Ovary (tissue), 9 donors: ENCODE measurements around the gene SHANK2. TPM values are rescaled to one million over a fixed set of nuclear protein-coding genes. Genes with fewer than 3 reads are reported as not detected.

Source experiments
- DNase-seq, 5 donors: peaks; one replicate each; pipeline ENCODE4 v3.0.0-alpha.2; 2019 to 2020
- H3K27ac ChIP-seq, 2 donors: fragments of 200-600 bp; one replicate each; pipeline versions ENCODE4 v1.5.1 to v1.8.0; 2019 to 2022
- H3K27me3 ChIP-seq: fragments of 200-600 bp; one replicate; pipeline ENCODE4 v1.8.0; 2022
- H3K36me3 ChIP-seq: fragments of 200-600 bp; sonication (generic); one replicate; pipeline ENCODE4 v1.5.1; 2019
- H3K4me1 ChIP-seq: one replicate; pipeline ENCODE4 v1.8.1; 2013; ENCODE audit warnings: mild to moderate bottlenecking, moderate library complexity; ENCODE audit not compliant: insufficient read depth
- H3K4me3 ChIP-seq: fragments of 200-600 bp; sonication (generic); one replicate; pipeline ENCODE4 v1.5.1; 2017
- H3K9me3 ChIP-seq, 2 donors: fragments of 200-600 bp in 1 of 2; sonication (generic) in 1 of 2; one replicate each; pipeline versions ENCODE4 v1.5.1 to v1.8.1; 2013 to 2019; ENCODE audit warnings: mild to moderate bottlenecking in 1 of 2, moderate library complexity in 1 of 2
- CTCF ChIP-seq, 3 donors: fragments of 450-650 bp in 2 of 3; fragments of 200-600 bp in 1 of 3; IDR thresholded peaks; one replicate each; pipeline versions ENCODE4 v1.5.1 to v1.8.0; 2016 to 2022; ENCODE audit warnings: antibody characterized with exemption in 3 of 3, mild to moderate bottlenecking in 1 of 3
- EP300 ChIP-seq: sonication (generic); formaldehyde crosslinking; IDR thresholded peaks from one replicate; pipeline ENCODE4 v1.6.1; 2017; ENCODE audit warnings: antibody characterized with exemption
- POLR2A ChIP-seq: fragments of 450-650 bp; IDR thresholded peaks from one replicate; pipeline ENCODE4 v1.6.1; 2017; ENCODE audit warnings: antibody characterized with exemption, mild to moderate bottlenecking, moderate library complexity
- WGBS, 3 donors: extraction: QIAGEN DNeasy Blood & Tissue Kit in 1 of 3; methylation state at CpG; one replicate each; pipeline versions ENCODE4 v1.1.5 to v1.1.7; 2013 to 2017; 5-methylcytosine and 5-hydroxymethylcytosine counted together
- intact Hi-C, 4 donors: fragments of 100-400 bp; cut with DNase I; formaldehyde crosslinking; loops; one replicate each; pipeline versions ENCODE4 v1.11.0 to v1.15.1; 2022 to 2023
- polyA plus RNA-seq, 2 donors: library from polyadenylated mRNA; stranded (reverse); fragments of 200-250 nt in 1 of 2; fragments of 350-450 nt in 1 of 2; fragmentation: Illumina TruSeq in 1 of 2; extraction: RNeasy Lipid Tissue Mini Kit (QIAGEN cat#74804) in 1 of 2; gene quantifications; one replicate each; pipeline ENCODE4 v1.2.3, GENCODE V29; 2013 to 2014
- total RNA-seq, 7 donors: library from RNA; depleted of rRNA in 2 of 7; stranded (reverse); fragments of >200 nt in 2 of 7; fragmentation: NEBNext Ultra II Directional in 3 of 7; extraction: Animal tissue kit (Norgen Biotek cat#: 25700) in 3 of 7; gene quantifications; one replicate each; pipeline versions ENCODE4 v1.1.0 to v1.2.4, GENCODE V29; 2016 to 2023
- donor health status: DM: no; HTN: no; CAD: no; lungs with moderate emphysema.
- donor health status: DM: no; HTN: no; CAD: no.
- donor health status: Bipolar disorder and iron deficiency.
- donor health status: DM: yes; HTN: yes; CAD: no.
- donor health status: DM: no; HTN: no; CAD: no.
- donor health status: DM: yes; HTN: yes; CAD: no.

Gene SHANK2
- total and polyA plus RNA-seq, 9 donors, result 0.05 to 40.4 (median 2.3) TPM; not detected in 1

GRCh38 chr11:71279916-71280645, 27.7 kb upstream of the SHANK2 start:
- TF ChIP-seq POLR2A (no peak), CTCF (IDR thresholded peaks at IDR 0.05) (no peak), EP300 (no peak)
- no peak overlapping the region for H3K27ac ChIP-seq
- no peaks in the 10 kb centered on the region for H3K4me1 ChIP-seq
- DNase-seq, result no peak
- H3K9me3 ChIP-seq, result no peaks in the 10 kb centered on the region
- H3K36me3 ChIP-seq, result no peaks in the 10 kb centered on the region
- 73 to 85% (median 76%) methylated on average over 14 of the region's 14 CpGs for WGBS, 3 donors
- no peaks in the 10 kb centered on the region for H3K27me3 ChIP-seq
- intact Hi-C loops, result loop anchor here in 1 of 4 donors (10.0 kb wide), 1 partner anchor 55 kb away; no protein-coding TSS in a partner anchor
- H3K4me3 ChIP-seq, result no peak overlapping the region

GRCh38 chr11:71272161-71272560, 19.8 kb upstream of the SHANK2 start:
- H3K4me1 ChIP-seq, result no peaks in the 10 kb centered on the region
- H3K36me3 ChIP-seq, result no peaks in the 10 kb centered on the region
- H3K27ac ChIP-seq, result no peak overlapping the region
- DNase-seq, result no peak
- intact Hi-C loops, result no loop called here
- 73 to 82% (median 79%) methylated on average over 3 of the region's 3 CpGs for WGBS, 3 donors
- no peaks in the 10 kb centered on the region for H3K27me3 ChIP-seq
- H3K4me3 ChIP-seq, result no peak overlapping the region
- no peaks in the 10 kb centered on the region for H3K9me3 ChIP-seq
- TF ChIP-seq EP300 (no peak), CTCF (IDR thresholded peaks at IDR 0.05) (no peak), POLR2A (no peak)

GRCh38 chr11:71269603-71270511, 17.5 kb upstream of the SHANK2 start:
- no peak for DNase-seq
- TF ChIP-seq EP300 (no peak), POLR2A (no peak), CTCF (IDR thresholded peaks at IDR 0.05) (no peak)

GRCh38 chr11:71268706-71269321, 16.4 kb upstream of the SHANK2 start:
- DNase-seq, result no peak
- Histone ChIP-seq H3K27ac (no peak overlapping the region), H3K4me3 (no peak overlapping the region), H3K27me3 (no peaks in the 10 kb centered on the region), H3K9me3 (no peaks in the 10 kb centered on the region), H3K36me3 (no peaks in the 10 kb centered on the region), H3K4me1 (no peaks in the 10 kb centered on the region)
- TF ChIP-seq EP300 (no peak), POLR2A (no peak), CTCF (IDR thresholded peaks at IDR 0.05) (no peak)
- intact Hi-C loops, result no loop called here
- WGBS, 3 donors, result 68 to 73% (median 69%) methylated on average over 11 of the region's 11 CpGs

More at GRCh38 chr11:71269603-71270511, 17.5 kb upstream of the SHANK2 start:
- H3K4me1 ChIP-seq, result no peaks in the 10 kb centered on the region
- no peaks in the 10 kb centered on the region for H3K36me3 ChIP-seq
- no peak overlapping the region for H3K4me3 ChIP-seq
- H3K9me3 ChIP-seq, result no peaks in the 10 kb centered on the region
- 77 to 84% (median 81%) methylated on average over 16 of the region's 16 CpGs for WGBS, 3 donors
- no peak overlapping the region for H3K27ac ChIP-seq
- intact Hi-C loops, result no loop called here
- no peaks in the 10 kb centered on the region for H3K27me3 ChIP-seq
